AG10803 (cell line): ENCODE measurements around the gene ARRDC3.

Experiments used
- DNase-seq: peaks from one replicate; pipeline ENCODE4 v3.0.0; 2010; ENCODE audit warnings: low read depth
- H3K4me3 ChIP-seq: 2 replicates; pipeline ENCODE4 v1.5.1; 2011; ENCODE audit warnings: mild to moderate bottlenecking, low read length, control low read depth
- CTCF ChIP-seq: conservative IDR thresholded peaks from 2 replicates; pipeline ENCODE4 v1.5.1; 2011; ENCODE audit warnings: mild to moderate bottlenecking, low read length, control low read depth, inconsistent platforms

Gene ARRDC3

GRCh38 chr5:91384671-91385430, 1.7 kb upstream of the ARRDC3 start:
- peak; percentile 99 for TF ChIP-seq CTCF
- DNase-seq, result peak; percentile 89
- peak overlapping the region; percentile 81 for H3K4me3 ChIP-seq

DNA sequence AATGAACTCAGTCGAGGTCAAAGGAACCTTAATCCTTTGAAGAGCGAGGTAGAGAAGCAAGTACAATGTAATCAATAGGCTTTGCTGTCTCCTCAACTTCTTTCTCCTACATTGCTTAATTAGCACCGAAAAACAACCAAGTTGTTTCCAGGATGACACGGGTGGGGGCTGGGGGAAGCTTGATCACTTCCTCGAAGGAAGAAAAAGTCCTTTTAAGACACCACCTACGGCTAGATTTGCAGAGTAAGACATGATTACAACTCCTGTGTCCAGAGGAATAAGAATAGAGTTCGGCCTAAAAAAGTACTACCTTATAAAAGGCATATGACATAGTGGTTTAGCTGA, 811 bp upstream of the ARRDC3 start:
- DNase-seq, result no peak
- TF ChIP-seq CTCF, result no peak
- H3K4me3 ChIP-seq, result peak overlapping the region; percentile 81

DNA sequence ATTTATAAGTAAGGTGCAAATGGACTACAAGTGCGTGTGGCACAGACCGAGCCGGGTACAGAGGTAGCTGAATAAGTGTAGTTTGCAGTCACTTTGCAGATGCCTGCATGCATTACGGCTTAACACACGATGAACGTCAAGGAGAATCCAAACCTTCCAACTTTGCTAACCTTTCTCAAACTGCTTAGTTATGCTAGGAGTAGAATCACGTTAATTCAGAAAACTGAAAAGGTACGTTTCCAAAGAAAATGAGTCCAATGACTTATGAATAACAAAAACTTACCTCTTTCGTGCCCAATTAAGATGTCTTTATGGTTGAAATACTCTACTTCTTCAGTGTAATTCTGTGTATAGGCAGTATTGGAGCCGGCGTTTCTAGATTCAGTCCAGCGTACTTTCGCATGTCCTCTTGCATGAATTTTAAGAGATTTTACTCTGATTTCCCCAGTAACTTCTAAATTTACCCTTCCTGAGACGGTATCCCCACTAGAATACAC, 539 bp downstream of the ARRDC3 start:
- no peak for TF ChIP-seq CTCF
- DNase-seq, result no peak
- peak overlapping the region; percentile 81 for H3K4me3 ChIP-seq

DNA sequence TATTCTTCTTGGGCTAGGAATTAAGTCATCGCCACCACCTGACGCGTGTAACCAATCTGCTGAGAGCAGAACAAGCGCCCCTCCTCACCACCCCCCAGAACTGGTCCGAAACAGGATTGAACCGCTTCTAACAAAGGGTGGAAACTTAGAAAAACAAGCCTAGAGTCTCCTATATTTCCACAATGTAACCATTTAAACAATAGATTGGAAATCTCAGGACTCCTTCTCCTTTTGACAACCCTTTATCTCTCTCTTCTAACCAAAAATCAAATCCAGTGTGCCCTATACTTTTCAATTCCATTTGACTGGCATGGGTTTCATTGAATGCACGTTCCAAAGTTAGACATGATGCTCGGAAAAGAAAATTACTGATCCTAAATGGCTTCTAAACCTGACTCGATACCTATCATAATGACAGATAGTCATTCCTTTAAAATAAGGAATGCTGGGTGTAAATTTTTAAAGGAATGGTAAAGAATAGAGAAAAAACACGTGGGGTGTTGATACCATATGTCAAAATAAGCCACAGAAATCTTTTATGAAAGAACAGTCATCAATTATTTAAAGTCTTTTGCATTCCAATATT, 1.2 kb downstream of the ARRDC3 start:
- no peak for TF ChIP-seq CTCF
- H3K4me3 ChIP-seq, result peak overlapping the region; percentile 81
- DNase-seq, result peak; percentile 86

DNA sequence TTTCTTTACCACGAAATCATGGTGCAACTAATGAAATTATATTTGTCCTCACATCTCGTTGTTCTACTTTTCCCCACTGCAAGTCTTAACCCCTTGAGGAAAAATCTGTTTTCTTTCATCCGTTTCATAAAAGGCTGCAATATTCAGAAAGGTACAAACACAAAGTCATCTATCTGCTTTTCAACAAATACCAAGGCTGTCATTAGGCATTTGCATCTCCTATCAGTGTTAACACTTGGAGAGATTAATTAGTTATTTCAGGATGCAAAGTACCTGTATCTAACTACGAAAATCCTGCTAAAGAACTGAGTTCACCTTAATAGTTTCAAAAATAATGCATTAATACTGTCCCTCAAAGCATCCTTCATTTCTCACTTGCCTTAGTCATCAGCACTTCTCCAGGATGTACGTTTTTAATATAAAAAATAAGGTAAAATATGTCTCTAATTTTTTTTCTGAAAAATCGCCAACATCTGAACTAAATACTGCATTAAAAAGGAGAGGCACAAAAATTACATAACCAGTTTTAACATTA, 1.8 kb downstream of the ARRDC3 start:
- no peak for DNase-seq
- H3K4me3 ChIP-seq, result peak overlapping the region; percentile 81
- no peak for TF ChIP-seq CTCF

- TF ChIP-seq CTCF, result no peak
- H3K4me3 ChIP-seq, result peak overlapping the region; percentile 81
- peak; percentile 94 for DNase-seq
Measured at GRCh38 chr5:91380491-91381238, 2.5 kb downstream of the ARRDC3 start.
